ENCODE measurements around the gene UGT1A10.

UGT1A10 gene

DNA sequence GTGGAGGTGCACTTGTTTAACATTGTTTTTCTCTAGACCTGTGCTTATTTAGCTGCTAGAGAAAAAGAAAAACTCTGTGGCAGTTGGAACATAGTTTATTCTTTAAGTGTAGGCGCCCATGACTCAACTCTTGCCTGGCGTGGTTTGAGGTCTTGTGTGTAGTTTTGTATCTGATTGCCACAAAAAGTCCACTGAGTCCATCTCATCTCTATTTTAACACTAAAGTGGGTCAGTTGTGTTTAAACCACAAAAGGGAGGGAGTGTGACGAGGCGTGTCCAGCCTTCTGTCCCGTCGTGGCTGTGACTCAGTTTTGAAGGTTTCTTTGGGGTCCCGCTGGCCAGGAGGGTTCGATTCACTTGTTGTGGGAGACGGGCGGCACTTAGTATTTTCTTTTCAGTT is 20.2 kb downstream of the UGT1A10 start:
- DNase-seq, result no peak

GRCh38 chr2:233658610-233659009 is 22.4 kb downstream of the UGT1A10 start:
- DNase-seq, result no peak

- no peak for DNase-seq
Observed at GRCh38 chr2:233663911-233664310, 27.7 kb downstream of the UGT1A10 start.

GRCh38 chr2:233668605-233669260 is 32.5 kb downstream of the UGT1A10 start:
- DNase-seq, result no peak

- DNase-seq, result no peak
Observed at GRCh38 chr2:233671290-233672161, 35.3 kb downstream of the UGT1A10 start, which contains the start of gene UGT1A9. UGT1A9 (plus strand) TSS chr2:233671898; CDS start chr2:233671935, 37 bp downstream.

DNA sequence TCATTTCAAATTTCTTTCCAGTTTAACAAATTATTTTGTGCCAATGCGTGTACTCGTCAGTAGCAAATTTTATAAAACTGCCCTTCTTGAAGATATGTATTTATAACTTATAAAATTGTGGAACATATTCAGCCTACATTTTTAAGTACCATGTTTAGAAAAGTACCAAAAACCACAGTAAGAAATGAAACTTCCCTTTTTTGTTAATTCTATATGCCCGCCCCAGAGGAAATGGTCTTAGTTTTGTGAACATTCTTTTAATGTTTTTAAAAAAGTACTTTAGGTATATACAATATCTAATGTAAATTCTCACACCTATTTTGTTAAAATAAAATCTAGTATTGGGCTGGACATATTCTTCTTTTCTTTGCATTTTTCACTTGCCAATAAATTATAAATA is 36.6 kb downstream of the UGT1A10 start:
- no peak for DNase-seq

GRCh38 chr2:233673896-233674295 is 37.6 kb downstream of the UGT1A10 start:
- no peak for DNase-seq

GRCh38 chr2:233674314-233674713 is 38.1 kb downstream of the UGT1A10 start:
- no peak for DNase-seq

DNA sequence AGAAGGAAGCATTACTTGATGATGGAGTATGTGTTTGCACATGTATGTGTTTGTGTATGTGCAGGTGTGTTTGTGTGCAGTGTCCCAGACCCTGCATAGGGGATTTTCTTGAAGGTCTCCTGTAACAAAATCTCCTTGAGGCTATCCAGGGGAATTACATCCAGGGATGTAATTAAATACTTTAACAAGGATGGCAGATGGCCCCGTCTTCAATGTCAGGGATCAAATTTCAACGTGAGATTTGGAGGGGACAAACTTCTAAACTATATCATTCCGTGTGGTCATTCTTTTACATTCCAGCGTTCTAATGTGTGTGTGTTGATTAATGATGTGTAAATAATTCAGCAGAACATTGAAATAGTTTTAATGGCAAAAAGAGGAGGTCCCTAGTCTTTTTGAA is 38.7 kb downstream of the UGT1A10 start:
- no peak for DNase-seq

- DNase-seq, result no peak
Observed at GRCh38 chr2:233676046-233676445, 39.8 kb downstream of the UGT1A10 start.

GRCh38 chr2:233679196-233679595 is 42.9 kb downstream of the UGT1A10 start:
- no peak for DNase-seq

- DNase-seq, result no peak
Observed at GRCh38 chr2:233680361-233681045, 44.3 kb downstream of the UGT1A10 start.

DNA sequence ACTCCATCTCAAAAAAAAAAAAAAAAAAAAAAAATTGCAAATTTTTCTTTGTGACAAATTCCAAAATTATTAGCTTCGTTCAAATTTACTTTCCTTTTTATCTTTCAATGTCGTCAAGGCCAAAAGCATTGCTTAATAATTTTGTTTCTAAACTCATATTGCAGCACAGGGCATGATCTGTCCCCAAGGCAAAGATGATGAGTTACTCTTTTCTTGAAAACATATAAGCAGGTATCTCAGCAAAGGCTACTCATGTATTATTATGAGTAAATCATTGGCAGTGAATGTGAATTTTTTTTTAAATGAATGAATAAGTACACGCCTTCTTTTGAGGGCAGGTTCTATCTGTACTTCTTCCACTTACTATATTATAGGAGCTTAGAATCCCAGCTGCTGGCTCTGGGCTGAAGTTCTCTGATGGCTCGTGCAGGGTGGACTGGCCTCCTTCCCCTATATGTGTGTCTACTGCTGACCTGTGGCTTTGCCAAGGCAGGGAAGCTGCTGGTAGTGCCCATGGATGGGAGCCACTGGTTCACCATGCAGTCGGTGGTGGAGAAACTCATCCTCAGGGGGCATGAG is 45.4 kb downstream of the UGT1A10 start, which contains the start of gene UGT1A7:
Gene UGT1A7, plus strand, starts transcription at position 381 of the 579 bp plus-strand sequence. Its CDS starts 37 bp downstream, at position 418.
- no peak for DNase-seq

- DNase-seq, result no peak
Observed at GRCh38 chr2:233684640-233685039, 48.4 kb downstream of the UGT1A10 start.

GRCh38 chr2:233686928-233687327 is 50.7 kb downstream of the UGT1A10 start:
- DNase-seq, result no peak

GRCh38 chr2:233688341-233688740 is 52.1 kb downstream of the UGT1A10 start:
- no peak for DNase-seq

GRCh38 chr2:233689031-233689430 is 52.8 kb downstream of the UGT1A10 start:
- no peak for DNase-seq

DNA sequence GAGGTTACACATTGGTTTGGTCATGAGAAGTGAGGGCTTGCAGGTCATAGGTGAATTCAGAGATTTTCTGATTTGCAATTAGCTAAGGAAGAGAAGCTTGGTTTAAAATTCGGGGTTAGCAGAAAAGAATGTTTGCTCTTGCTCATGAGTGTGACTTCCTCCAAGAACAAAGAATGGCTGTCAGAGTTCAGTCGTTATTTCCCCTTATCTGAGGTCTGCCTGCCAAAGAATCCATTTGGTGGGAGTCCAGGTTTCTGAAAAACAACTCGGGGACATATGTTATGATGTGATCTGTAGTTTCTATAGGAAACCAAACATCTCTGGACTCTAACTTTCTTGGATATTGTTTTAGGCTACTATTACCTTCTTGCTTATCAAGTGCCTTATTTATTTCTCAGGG is 53.3 kb downstream of the UGT1A10 start:
- no peak for DNase-seq

DNA sequence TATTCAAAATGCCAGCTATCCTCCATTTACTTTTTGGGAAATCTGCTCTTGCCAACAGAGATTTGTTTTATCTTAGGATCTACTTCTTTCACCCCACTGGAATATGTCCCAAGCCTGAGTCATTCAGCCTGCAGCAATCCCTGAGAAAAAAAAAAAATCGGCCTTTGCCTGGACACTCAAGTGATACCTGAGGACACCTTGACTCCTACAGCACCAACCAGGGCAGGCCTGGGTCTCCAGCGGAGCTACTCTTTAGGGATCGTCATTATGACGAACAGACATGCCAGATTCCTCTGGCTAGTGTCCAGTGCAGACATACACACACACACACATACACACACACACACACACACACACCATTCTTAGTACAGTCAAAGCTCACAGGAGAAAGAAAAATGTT is 54.2 kb downstream of the UGT1A10 start:
- DNase-seq, result no peak

DNA sequence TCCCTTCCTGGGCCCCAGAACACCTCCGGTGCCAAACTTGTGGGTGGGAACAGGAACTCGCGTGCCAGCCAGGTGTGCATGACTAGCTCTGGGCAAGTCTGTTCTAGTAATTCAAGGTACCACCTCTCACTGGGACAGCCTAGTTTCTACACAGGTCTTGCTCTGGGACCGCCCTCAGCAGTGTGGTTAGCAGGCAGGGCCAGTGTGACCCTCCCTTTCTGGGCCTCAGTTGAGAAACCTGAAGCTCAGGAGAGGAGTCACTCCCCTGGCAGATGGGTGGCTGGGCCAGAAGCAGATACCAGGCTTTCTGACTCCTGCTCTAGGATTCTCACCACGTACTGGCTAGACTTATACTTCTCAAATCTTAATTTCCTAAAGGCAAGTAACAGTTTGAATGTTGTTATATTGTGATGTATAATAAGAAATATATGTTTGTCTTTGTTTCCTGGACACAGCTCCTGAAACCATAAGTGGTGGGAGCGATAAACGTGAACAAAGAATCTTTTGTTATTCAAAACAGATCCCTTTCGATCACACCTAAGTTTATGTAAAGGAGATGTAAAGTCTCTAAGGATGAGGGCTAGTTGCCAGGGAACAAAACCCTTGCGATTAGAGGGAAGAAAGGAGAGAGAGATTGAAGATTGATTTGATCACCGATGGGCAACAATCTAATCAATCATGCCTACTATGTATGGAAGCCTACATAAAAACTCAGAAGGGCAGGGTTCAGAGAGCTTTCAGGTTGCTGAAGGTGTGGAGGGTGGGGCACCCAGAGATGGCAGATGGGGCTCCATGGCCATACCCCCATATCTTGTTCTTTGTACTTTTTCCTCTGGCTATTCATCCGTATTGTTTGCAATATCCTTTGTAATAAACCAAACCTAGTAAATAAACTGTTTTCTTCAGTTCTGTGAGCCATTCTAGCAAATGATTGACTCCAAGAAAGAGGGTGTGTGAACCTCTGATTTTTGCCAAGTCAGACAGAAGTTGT is 55.5 kb downstream of the UGT1A10 start:
- no peak for DNase-seq

DNA sequence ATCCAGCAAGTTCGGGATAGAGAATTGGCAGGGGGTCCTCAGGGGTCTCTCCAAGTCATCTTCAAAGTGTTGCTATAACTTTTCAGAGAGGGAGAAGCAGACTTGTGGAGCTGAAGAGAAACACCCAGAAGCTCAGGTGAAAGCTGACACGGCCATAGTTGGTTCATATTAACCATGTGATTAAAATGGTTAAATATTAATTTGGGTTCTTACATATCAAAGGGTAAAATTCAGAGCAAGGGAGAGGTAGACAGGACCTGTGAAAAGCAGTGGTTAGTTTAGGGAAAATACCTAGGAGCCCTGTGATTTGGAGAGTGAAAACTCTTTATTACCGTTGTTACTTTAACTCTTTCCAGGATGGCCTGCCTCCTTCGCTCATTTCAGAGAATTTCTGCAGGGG is 56.4 kb downstream of the UGT1A10 start, which contains the start of gene UGT1A6:
Gene UGT1A6, plus strand, starts transcription at position 243 of the 400 bp plus-strand sequence. Its CDS starts 115 bp downstream, at position 358.
- no peak for DNase-seq

DNA sequence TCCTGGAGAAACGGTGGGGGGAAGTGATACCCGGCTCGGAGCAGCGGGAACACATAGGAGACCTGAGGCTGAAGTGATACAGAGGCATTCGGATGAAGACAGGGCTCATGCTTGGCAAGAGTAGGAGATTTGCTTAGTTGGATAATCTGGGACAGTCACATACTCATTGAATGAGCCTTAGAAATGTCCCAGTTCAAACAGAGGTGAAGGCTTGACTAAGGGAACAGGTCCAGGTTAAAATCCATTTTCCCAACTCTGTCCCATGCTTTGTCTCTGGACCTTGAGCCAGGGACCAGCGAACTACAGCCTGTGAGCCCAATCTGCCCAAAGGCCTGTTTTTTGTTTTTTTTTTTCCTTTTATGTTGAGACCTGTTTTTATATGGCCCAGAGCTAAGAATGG is 57.7 kb downstream of the UGT1A10 start:
- no peak for DNase-seq

All from CD4-positive, alpha-beta T cell treated with Interleukin-17A for 1 hour (primary cell).